Astrocyte (in vitro differentiated cells and primary cell): Measurements from ENCODE around the gene ZNF691.

Source experiments
- EZH2 ChIP-seq: IDR thresholded peaks from 2 replicates; pipeline ENCODE4 v1.6.1; 2012; ENCODE audit warnings: mild to moderate bottlenecking, low read length, inconsistent platforms; ENCODE audit not compliant: insufficient read depth
- TF ChIP-seq, protein P1 (sequence below): IDR thresholded peaks from 2 replicates; pipeline ENCODE4 v1.5.1; 2011; ENCODE audit warnings: low read depth, mild to moderate bottlenecking, inconsistent platforms, low read length, moderate library complexity; ENCODE audit not compliant: insufficient read depth

DNA sequence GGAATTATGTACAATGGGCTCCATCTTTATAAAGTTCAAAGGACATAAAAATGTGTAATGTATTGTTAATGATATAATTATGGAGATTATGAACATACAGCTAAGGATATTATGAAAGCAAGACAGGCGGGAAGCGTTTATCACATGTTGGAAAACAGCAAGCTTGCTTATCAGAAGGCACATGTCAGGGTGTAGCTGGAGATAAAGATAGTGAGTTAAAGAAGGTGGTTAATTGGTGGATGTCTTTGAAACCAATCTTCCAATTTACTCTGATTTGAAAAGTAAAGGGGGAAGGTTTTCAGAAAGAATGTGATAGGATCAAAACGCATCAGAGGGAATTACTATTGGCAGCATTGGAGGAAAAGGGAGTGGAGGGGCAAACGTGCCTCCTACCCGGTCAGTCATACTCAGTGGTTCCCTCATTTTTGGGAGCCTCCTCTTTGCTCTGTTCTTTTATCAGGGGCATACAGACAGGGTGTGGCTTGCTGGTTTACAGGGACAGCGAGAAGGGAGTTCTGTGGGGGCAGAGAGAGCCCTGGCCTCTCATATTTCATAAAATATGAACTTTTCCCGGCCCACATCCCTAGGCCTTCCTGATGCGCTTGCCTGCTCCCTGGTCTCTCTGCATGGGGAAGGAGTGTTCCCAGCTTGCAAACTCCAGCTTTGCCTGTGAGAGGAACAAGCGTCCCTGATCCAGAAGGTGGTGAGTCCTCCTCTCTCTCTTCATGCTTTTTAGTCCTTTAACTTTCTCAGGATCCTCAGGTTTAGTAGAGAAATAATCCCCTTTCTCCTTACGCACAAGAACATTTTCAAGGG, 21.2 kb upstream of the ZNF691 start:
- TF ChIP-seq, protein P1, sequence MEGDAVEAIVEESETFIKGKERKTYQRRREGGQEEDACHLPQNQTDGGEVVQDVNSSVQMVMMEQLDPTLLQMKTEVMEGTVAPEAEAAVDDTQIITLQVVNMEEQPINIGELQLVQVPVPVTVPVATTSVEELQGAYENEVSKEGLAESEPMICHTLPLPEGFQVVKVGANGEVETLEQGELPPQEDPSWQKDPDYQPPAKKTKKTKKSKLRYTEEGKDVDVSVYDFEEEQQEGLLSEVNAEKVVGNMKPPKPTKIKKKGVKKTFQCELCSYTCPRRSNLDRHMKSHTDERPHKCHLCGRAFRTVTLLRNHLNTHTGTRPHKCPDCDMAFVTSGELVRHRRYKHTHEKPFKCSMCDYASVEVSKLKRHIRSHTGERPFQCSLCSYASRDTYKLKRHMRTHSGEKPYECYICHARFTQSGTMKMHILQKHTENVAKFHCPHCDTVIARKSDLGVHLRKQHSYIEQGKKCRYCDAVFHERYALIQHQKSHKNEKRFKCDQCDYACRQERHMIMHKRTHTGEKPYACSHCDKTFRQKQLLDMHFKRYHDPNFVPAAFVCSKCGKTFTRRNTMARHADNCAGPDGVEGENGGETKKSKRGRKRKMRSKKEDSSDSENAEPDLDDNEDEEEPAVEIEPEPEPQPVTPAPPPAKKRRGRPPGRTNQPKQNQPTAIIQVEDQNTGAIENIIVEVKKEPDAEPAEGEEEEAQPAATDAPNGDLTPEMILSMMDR = no peak
- TF ChIP-seq EZH2 = no peak
